Retinal pigment epithelial cell (primary cell): ENCODE data around the gene ATRIP.
A peak's percentile ranks its signal among the peaks of the same experiment; 100 is the strongest.

Source experiments
- DNase-seq: peaks from one replicate; pipeline ENCODE4 v3.0.0-alpha.2; 2010; ENCODE audit warnings: low read depth
- H3K4me3 ChIP-seq: 2 replicates; pipeline ENCODE4 v1.5.1; 2011; ENCODE audit warnings: mild to moderate bottlenecking, low read length, control low read depth, moderate library complexity
- CTCF ChIP-seq: conservative IDR thresholded peaks from 2 replicates; pipeline ENCODE4 v1.5.1; 2011; ENCODE audit warnings: low read depth, low read length, control low read depth, inconsistent platforms

Gene ATRIP

DNA sequence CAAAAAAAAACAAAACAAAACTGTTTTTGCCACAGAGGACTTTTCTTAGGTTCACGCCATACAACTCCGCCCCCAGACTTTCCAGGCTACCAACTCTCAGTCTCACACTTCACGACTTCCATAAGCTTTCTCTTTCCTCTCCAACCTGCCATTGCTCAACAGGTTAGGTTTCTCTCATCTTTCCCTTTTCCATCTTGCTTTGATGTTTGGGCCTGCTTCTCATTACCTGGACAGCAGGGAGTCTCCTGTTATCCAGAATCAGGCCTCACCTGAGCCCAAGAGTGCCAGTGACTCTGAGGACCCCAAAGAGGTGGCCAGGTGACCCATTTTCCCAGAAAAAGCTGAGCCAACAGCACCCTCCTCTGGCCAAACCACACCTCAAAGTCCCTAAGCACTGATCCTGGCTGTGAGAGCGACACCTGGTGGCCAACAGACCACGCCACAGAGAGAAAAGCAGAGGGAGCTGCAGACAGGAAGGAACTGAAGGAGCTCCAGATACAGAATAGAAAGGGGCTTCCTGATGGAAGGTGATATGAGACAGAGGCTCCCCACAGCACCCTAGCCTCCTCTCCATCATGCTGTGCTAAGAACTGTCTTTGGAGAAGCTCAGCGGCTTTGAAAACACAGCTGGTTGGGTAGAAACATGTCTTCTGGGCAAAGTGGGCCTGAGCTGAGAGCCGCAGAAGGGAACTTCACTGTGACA is 10.6 kb upstream of the ATRIP start:
- TF ChIP-seq CTCF, result peak; percentile 100
- no peak overlapping the region for H3K4me3 ChIP-seq
- DNase-seq, result no peak

DNA sequence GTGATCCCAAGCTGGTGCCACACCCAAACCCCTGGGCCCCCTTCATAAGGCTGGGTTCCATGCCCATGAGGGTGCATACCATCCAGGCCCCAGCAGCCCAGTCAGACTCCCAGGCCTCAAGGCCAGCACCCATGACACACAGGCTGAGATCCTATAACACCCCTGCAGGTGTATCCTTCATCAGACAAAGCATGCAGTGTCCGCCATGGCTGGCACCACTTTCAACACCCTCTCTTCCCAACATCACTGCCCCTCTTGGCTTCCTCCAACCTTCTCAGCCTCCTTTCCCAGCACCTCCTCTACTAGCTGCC is 10.1 kb upstream of the ATRIP start:
- H3K4me3 ChIP-seq, result no peak overlapping the region
- TF ChIP-seq CTCF, result no peak
- DNase-seq, result no peak

DNA sequence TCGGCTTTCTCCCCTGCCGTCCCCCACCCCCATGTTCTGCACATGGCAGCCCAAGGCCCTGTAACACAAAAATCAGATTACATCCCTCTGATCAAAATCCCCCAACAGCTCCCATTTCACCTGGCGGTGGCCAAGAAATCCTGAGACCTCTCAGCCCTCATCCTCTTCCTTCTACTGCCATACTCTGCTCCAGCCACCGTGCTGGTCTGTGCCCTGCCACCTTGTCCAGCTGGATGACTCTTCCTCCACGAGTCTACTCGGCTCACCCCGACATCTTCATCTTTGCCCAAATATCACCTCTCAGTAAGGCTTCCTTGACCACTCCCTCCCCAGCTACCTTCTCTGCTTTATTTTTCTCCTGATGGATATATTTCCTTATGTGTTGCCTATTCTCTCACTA is 9.7 kb upstream of the ATRIP start:
- no peak for TF ChIP-seq CTCF
- no peak for DNase-seq
- no peak overlapping the region for H3K4me3 ChIP-seq

DNA sequence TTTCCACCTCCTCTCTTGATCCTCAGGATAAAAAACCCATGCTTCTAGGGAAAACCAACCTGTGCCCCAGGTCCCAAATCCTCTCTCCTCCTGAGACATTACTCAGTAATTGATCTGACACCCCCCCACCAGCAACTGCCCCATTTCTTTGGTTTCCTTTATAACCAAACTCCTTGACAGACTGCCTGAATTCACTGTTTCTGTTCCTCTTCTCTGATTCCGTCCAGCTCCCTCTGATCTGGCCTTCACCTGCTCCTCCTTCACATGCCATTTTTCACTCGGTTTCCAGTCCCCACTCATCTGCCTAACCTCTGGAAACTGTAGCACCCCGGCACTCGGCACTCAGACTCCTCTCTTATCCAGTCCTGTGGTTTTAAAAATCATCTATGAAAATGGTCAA is 8.7 kb upstream of the ATRIP start:
- TF ChIP-seq CTCF, result no peak
- H3K4me3 ChIP-seq, result no peak overlapping the region

GRCh38 chr3:48439820-48440589 is 6.5 kb upstream of the ATRIP start, which contains the start of the genes CCDC51 and TMA7:
TSS of gene CCDC51 (minus strand) at chr3:48440119. CDS start at chr3:48435128, 4,991 bp downstream.
TSS of gene TMA7 (plus strand) at chr3:48440257. CDS start at chr3:48440297, 40 bp downstream.
- peak within 1 kb of the TSS; percentile 87 for H3K4me3 ChIP-seq
- TF ChIP-seq CTCF, result no peak
- DNase-seq, result peak; percentile 88

More for the DNA sequence above, 8.7 kb upstream of the ATRIP start:
- DNase-seq, result no peak

GRCh38 chr3:48440590-48440958 is 6.0 kb upstream of the ATRIP start:
- no peak for TF ChIP-seq CTCF
- H3K4me3 ChIP-seq, result peak overlapping the region; percentile 87
- DNase-seq, result no peak

GRCh38 chr3:48441940-48442339 is 4.6 kb upstream of the ATRIP start:
- H3K4me3 ChIP-seq, result peak overlapping the region; percentile 87
- DNase-seq, result no peak
- TF ChIP-seq CTCF, result no peak
